ENCODE data around the gene MACROH2A1. TPM values are rescaled to one million over a fixed set of nuclear protein-coding genes. Genes with fewer than 3 reads are reported as not detected.

MACROH2A1 gene
- total and polyA plus RNA-seq, 2 of the 4 experiments (the other 2 are of a cell fraction), result 122 to 126 TPM

GRCh38 chr5:135349451-135349850, 49.6 kb downstream of the MACROH2A1 start:
- Histone ChIP-seq H3K14ac (replicated peaks; ENCODE audit: low read depth, low read length) (no peak overlapping the region), H3K36me3 (ENCODE audit: control insufficient read depth, insufficient read depth, low read length) (peaks cover 44% of the 10 kb centered on the region), H4K20me1 (ENCODE audit: insufficient read depth, low read length) (peaks cover 16% of the 10 kb centered on the region), H3K23ac (ENCODE audit: low read depth, low read length) (no peak overlapping the region), H2BK20ac (ENCODE audit: low read depth, low read length) (no peak overlapping the region), H4K8ac (ENCODE audit: low read depth in 2 of 2, low read length in 2 of 2) (no peak overlapping the region), H3K79me1 (ENCODE audit: low read depth in 1 of 2, low read length in 2 of 2) (peaks cover 54 to 84% of the 10 kb centered on the region in 2 experiments), H2BK15ac (ENCODE audit: low read depth, low read length) (no peak overlapping the region), H3K9ac (ENCODE audit: low read depth, low read length) (no peak overlapping the region), H2BK5ac (ENCODE audit: low read depth, low read length, poor library complexity, severe bottlenecking) (no peak overlapping the region), H3K56ac (ENCODE audit: extremely low read depth, insufficient read depth, low read length) (no peak overlapping the region), H3K9me3 (ENCODE audit: control insufficient read depth, insufficient read depth, low read length) (no peaks in the 10 kb centered on the region), H2AFZ (replicated peaks; ENCODE audit: low read length, poor library complexity) (no peak overlapping the region), H3K27ac (ENCODE audit: insufficient read depth, low read length) (no peak overlapping the region), H3K4me3 (ENCODE audit: insufficient read depth, low read depth, low read length) (no peak overlapping the region), H3K18ac (ENCODE audit: low read depth, low read length) (no peak overlapping the region), H2AK5ac (ENCODE audit: low read depth, low read length) (no peak overlapping the region), H4K5ac (ENCODE audit: low read depth, low read length) (no peak overlapping the region), H4K91ac (ENCODE audit: insufficient read depth, low read depth, low read length) (no peak overlapping the region), H3K4me2 (ENCODE audit: low read depth, low read length) (no peak overlapping the region), H3K27me3 (ENCODE audit: control insufficient read depth, insufficient read depth, low read length) (no peaks in the 10 kb centered on the region), H2AK9ac (replicated peaks; ENCODE audit: low read depth, low read length, poor library complexity) (no peak overlapping the region), H2BK120ac (ENCODE audit: low read depth, low read length) (no peak overlapping the region), H3K4me1 (ENCODE audit: control insufficient read depth, insufficient read depth, low read length) (peaks cover 22% of the 10 kb centered on the region), H3K4ac (ENCODE audit: low read depth, low read length) (no peak overlapping the region), H3K9me1 (ENCODE audit: insufficient read depth, low read length) (peaks cover 47% of the 10 kb centered on the region)
- in situ Hi-C loops (cut with MboI; ENCODE audit: low sequenced_read_pairs) (no loop called here), intact Hi-C loops (cut with micrococcal nuclease) (no loop called here), dilution Hi-C loops (cut with HindIII; ENCODE audit: low sequenced_read_pairs, unreplicated experiment) (no loop called here)
- TF ChIP-seq MXI1 (IDR thresholded peaks at IDR 0.05; ENCODE audit: borderline replicate concordance, low read depth, low read length) (no peak), MAFK (IDR thresholded peaks at IDR 0.05; ENCODE audit: low read depth, low read length) (no peak), NFE2L2 (IDR thresholded peaks at IDR 0.05; ENCODE audit: low read depth, low read length) (no peak), ELK1 (IDR thresholded peaks at IDR 0.05; ENCODE audit: borderline replicate concordance, low read depth, low read length) (no peak), FOS (IDR thresholded peaks at IDR 0.05; ENCODE audit: low read depth, low read length) (no peak), POLR2A (IDR thresholded peaks at IDR 0.05; ENCODE audit: low read depth, low read length) (no peak), CTCF (conservative IDR thresholded peaks at IDR 0.05; ENCODE audit: low read depth, low read length) (no peak), USF2 (IDR thresholded peaks at IDR 0.05; ENCODE audit: low read depth, low read length) (no peak), BHLHE40 (IDR thresholded peaks at IDR 0.05; ENCODE audit: low read depth, low read length) (no peak), RFX5 (IDR thresholded peaks at IDR 0.05; ENCODE audit: low read depth, low read length) (no peak), SMC3 (IDR thresholded peaks at IDR 0.05; ENCODE audit: low read depth, low read length) (no peak), CHD1 (IDR thresholded peaks at IDR 0.05; ENCODE audit: low read depth, low read length) (no peak), CEBPB (IDR thresholded peaks at IDR 0.05; ENCODE audit: low read depth, low read length) (no peak), MAZ (IDR thresholded peaks at IDR 0.05; ENCODE audit: borderline replicate concordance, low read depth, low read length) (no peak), RCOR1 (IDR thresholded peaks at IDR 0.05; ENCODE audit: insufficient replicate concordance, low read length) (no peak), RAD21 (IDR thresholded peaks at IDR 0.05; ENCODE audit: low read length) (no peak)
- ChIA-PET POLR2A (ENCODE audit: unreplicated experiment) (no interaction called here), CTCF (interaction anchor here (1.4 kb wide), 1 partner anchor 217 kb away, joined by 3 read pairs; no protein-coding TSS in a partner anchor)
- no CpG with 5 or more reads among the region's 1 CpG for WGBS, 2 experiments (ENCODE audit: extremely low coverage in 2 of 2, insufficient read length in 1 of 2)
- no TSS peak for BruUV-seq (replicated peaks)
- DNase-seq (no peak), ATAC-seq (ENCODE audit: low read depth) (no peak)

Data from IMR-90 (cell line).